Uterus (tissue), 4 donors: ENCODE results near the gene SCNN1B. TPM values are rescaled to one million over a fixed set of nuclear protein-coding genes. Genes with fewer than 3 reads are reported as not detected.
"Not testable (repeated sequence)": the region's sequence is repeated elsewhere in the genome, so short reads cannot be mapped to it uniquely, and the experiment has no call there.

Experiments
- DNase-seq, 2 donors: peaks; one replicate each; pipeline ENCODE4 v3.0.0-alpha.2; 2019 to 2020
- H3K27ac ChIP-seq, 2 donors: fragments of 200-600 bp; sonication (generic); 1 replicate in 1 of 2; 2 replicates in 1 of 2; pipeline ENCODE4 v1.5.1; 2016 to 2018
- H3K27me3 ChIP-seq, 2 donors: fragments of 200-600 bp; sonication (generic); one replicate each; pipeline ENCODE4 v1.5.1; 2018 to 2019; ENCODE audit warnings: control low read depth in 1 of 2
- H3K36me3 ChIP-seq, 2 donors: fragments of 200-600 bp; sonication (generic); one replicate each; pipeline ENCODE4 v1.5.1; 2019; ENCODE audit warnings: control low read depth in 1 of 2
- H3K4me1 ChIP-seq, 2 donors: fragments of 200-600 bp; sonication (generic); one replicate each; pipeline ENCODE4 v1.5.1; 2018 to 2019; ENCODE audit warnings: control low read depth in 1 of 2
- H3K4me3 ChIP-seq, 2 donors: fragments of 200-600 bp; sonication (generic); 1 replicate in 1 of 2; 2 replicates in 1 of 2; pipeline ENCODE4 v1.5.1; 2018 to 2019; ENCODE audit warnings: mild to moderate bottlenecking in 1 of 2
- H3K9me3 ChIP-seq, 2 donors: fragments of 200-600 bp; sonication (generic); one replicate each; pipeline ENCODE4 v1.5.1; 2019; ENCODE audit warnings: control low read depth in 1 of 2
- CTCF ChIP-seq, 4 experiments: fragments of 200-600 bp in 2 of 4; fragments of 450-650 bp in 2 of 4; sonication (generic) in 2 of 4; IDR thresholded peaks; one replicate each; pipeline ENCODE4 v1.5.1; 2016 to 2019; ENCODE audit warnings: antibody characterized with exemption in 4 of 4, mild to moderate bottlenecking in 2 of 4, moderate library complexity in 1 of 4
- POLR2A ChIP-seq, 2 donors: fragments of 450-650 bp; IDR thresholded peaks; one replicate each; pipeline ENCODE4 v1.6.1; 2016; ENCODE audit warnings: antibody characterized with exemption in 2 of 2, mild to moderate bottlenecking in 1 of 2, moderate library complexity in 1 of 2
- intact Hi-C: fragments of 100-400 bp; cut with DNase I; formaldehyde crosslinking; loops from one replicate; pipeline ENCODE4 v1.15.1; 2023; ENCODE audit warnings: low total_unique reads
- total RNA-seq, 4 donors: library from RNA; depleted of rRNA in 3 of 4; stranded (reverse); fragments of >200 nt in 3 of 4; gene quantifications; one replicate each; pipeline versions ENCODE4 v1.1.0 to v1.2.4, GENCODE V29; 2014 to 2023
- donor health status: DM: yes; HTN: yes; CAD: no.

The SCNN1B gene
- total RNA-seq, 4 donors from 2014 or later, result 0.14 to 9.6 (median 1.9) TPM

GRCh38 chr16:23378256-23378655 is 76.2 kb downstream of the SCNN1B start:
- no peaks in the 10 kb centered on the region for H3K4me1 ChIP-seq
- no peak overlapping the region for H3K27ac ChIP-seq
- TF ChIP-seq POLR2A (IDR thresholded peaks at IDR 0.05), result no peak
- TF ChIP-seq CTCF (IDR thresholded peaks at IDR 0.05), result no peak
- intact Hi-C loops, result no loop called here
- no peaks in the 10 kb centered on the region for H3K36me3 ChIP-seq
- H3K4me3 ChIP-seq, result no peak overlapping the region
- DNase-seq, result no peak
- no peaks in the 10 kb centered on the region for H3K9me3 ChIP-seq
- no peaks in the 10 kb centered on the region for H3K27me3 ChIP-seq

GRCh38 chr16:23378921-23379320 is 76.8 kb downstream of the SCNN1B start:
- TF ChIP-seq POLR2A (IDR thresholded peaks at IDR 0.05) (no peak), CTCF (IDR thresholded peaks at IDR 0.05) (no peak)
- Histone ChIP-seq H3K4me3 (no peak overlapping the region), H3K27me3 (no peaks in the 10 kb centered on the region)

GRCh38 chr16:23379707-23380106 is 77.6 kb downstream of the SCNN1B start:
- H3K27ac ChIP-seq, result no peak overlapping the region
- intact Hi-C loops, result no loop called here
- TF ChIP-seq CTCF (IDR thresholded peaks at IDR 0.05) (no peak), POLR2A (IDR thresholded peaks at IDR 0.05) (no peak)

More at GRCh38 chr16:23378921-23379320, 76.8 kb downstream of the SCNN1B start:
- Histone ChIP-seq H3K36me3 (no peaks in the 10 kb centered on the region), H3K4me1 (no peaks in the 10 kb centered on the region), H3K9me3 (no peaks in the 10 kb centered on the region), H3K27ac (no peak overlapping the region)
- no peak for DNase-seq
- intact Hi-C loops, result no loop called here

GRCh38 chr16:23380501-23380951 is 78.4 kb downstream of the SCNN1B start:
- no peak for DNase-seq
- TF ChIP-seq POLR2A (IDR thresholded peaks at IDR 0.05) (no peak), CTCF (IDR thresholded peaks at IDR 0.05) (no peak)
- intact Hi-C loops, result no loop called here

More at GRCh38 chr16:23379707-23380106, 77.6 kb downstream of the SCNN1B start:
- H3K4me1 ChIP-seq, result no peaks in the 10 kb centered on the region
- no peaks in the 10 kb centered on the region for H3K36me3 ChIP-seq
- no peak overlapping the region for H3K4me3 ChIP-seq
- H3K9me3 ChIP-seq, result no peaks in the 10 kb centered on the region
- no peak for DNase-seq
- H3K27me3 ChIP-seq, result no peaks in the 10 kb centered on the region

GRCh38 chr16:23381702-23382101 is 79.6 kb downstream of the SCNN1B start:
- H3K36me3 ChIP-seq, DNase-seq, H3K27ac ChIP-seq, H3K4me3 ChIP-seq, H3K27me3 ChIP-seq, H3K9me3 ChIP-seq, H3K4me1 ChIP-seq, intact Hi-C loops: not testable (repeated sequence)

More at GRCh38 chr16:23380501-23380951, 78.4 kb downstream of the SCNN1B start:
- Histone ChIP-seq H3K9me3 (no peaks in the 10 kb centered on the region), H3K36me3 (no peaks in the 10 kb centered on the region), H3K27me3 (no peaks in the 10 kb centered on the region), H3K27ac (no peak overlapping the region), H3K4me3 (no peak overlapping the region), H3K4me1 (no peaks in the 10 kb centered on the region)

- Histone ChIP-seq H3K27ac (no peak overlapping the region), H3K4me1 (no peaks in the 10 kb centered on the region), H3K27me3 (no peaks in the 10 kb centered on the region), H3K36me3 (no peaks in the 10 kb centered on the region), H3K4me3 (no peak overlapping the region), H3K9me3 (no peaks in the 10 kb centered on the region)
- intact Hi-C loops, result no loop called here
- TF ChIP-seq CTCF (IDR thresholded peaks at IDR 0.05) (no peak), POLR2A (IDR thresholded peaks at IDR 0.05) (no peak)
- DNase-seq, result no peak
Observed at GRCh38 chr16:23382279-23382678, 80.2 kb downstream of the SCNN1B start.
